Measurements from ENCODE around the gene PFDN6.
A peak's percentile ranks its signal among the peaks of the same experiment; 100 is the strongest.

GRCh38 chr6:33299237-33299944 lies 10.0 kb downstream of the PFDN6 start:
- TF ChIP-seq ZFP30 (CRISPR knock-in tag; IDR thresholded peaks at IDR 0.05) = no peak
- no peak for TF ChIP-seq PATZ1 (CRISPR knock-in tag; IDR thresholded peaks at IDR 0.05; ENCODE audit: borderline replicate concordance)
- TF ChIP-seq CSDC2 (CRISPR knock-in tag; IDR thresholded peaks at IDR 0.05) = no peak
- TF ChIP-seq GLIS3 (CRISPR knock-in tag; IDR thresholded peaks at IDR 0.05) = peak; percentile 30; the same call in 1 of the 2 replicates
- TF ChIP-seq SNAI2 (CRISPR knock-in tag; IDR thresholded peaks at IDR 0.05) = no peak
- no peak for TF ChIP-seq CREB5 (CRISPR knock-in tag; IDR thresholded peaks at IDR 0.05; ENCODE audit: low read depth)
- no peak for TF ChIP-seq ZFP3 (CRISPR knock-in tag; IDR thresholded peaks at IDR 0.05)
- no peak for TF ChIP-seq ZNF70 (CRISPR knock-in tag; IDR thresholded peaks at IDR 0.05)
- TF ChIP-seq TOX (CRISPR knock-in tag; IDR thresholded peaks at IDR 0.05; ENCODE audit: borderline replicate concordance) = no peak
- no peak for TF ChIP-seq ZC3H10 (CRISPR knock-in tag; IDR thresholded peaks at IDR 0.05)
- TF ChIP-seq ESRRG (CRISPR knock-in tag; IDR thresholded peaks at IDR 0.05) = no peak
- no peak for TF ChIP-seq TSHZ2 (CRISPR knock-in tag; IDR thresholded peaks at IDR 0.05)
- TF ChIP-seq ARNTL (CRISPR knock-in tag; IDR thresholded peaks at IDR 0.05; ENCODE audit: borderline replicate concordance, low read depth) = no peak
